Hematopoietic multipotent progenitor cell (in vitro differentiated cells): Measurements from ENCODE around the gene SFTPD. TPM values are rescaled to one million over a fixed set of nuclear protein-coding genes. Genes with fewer than 3 reads are reported as not detected.
"Not testable (repeated sequence)": the region's sequence is repeated elsewhere in the genome, so short reads cannot be mapped to it uniquely, and the experiment has no call there.

ENCODE experiments used
- DNase-seq, 3 donors: peaks; one replicate each; pipeline ENCODE4 v3.0.0-alpha.2; 2011 to 2015; ENCODE audit warnings: low read depth in 2 of 3, low spot score in 2 of 3
- total RNA-seq: library from RNA; depleted of rRNA; stranded (reverse); fragments of >200 nt; gene quantifications from one replicate; pipeline ENCODE4 v1.2.3, GENCODE V29; 2012

The SFTPD gene
- not detected for total RNA-seq

DNA sequence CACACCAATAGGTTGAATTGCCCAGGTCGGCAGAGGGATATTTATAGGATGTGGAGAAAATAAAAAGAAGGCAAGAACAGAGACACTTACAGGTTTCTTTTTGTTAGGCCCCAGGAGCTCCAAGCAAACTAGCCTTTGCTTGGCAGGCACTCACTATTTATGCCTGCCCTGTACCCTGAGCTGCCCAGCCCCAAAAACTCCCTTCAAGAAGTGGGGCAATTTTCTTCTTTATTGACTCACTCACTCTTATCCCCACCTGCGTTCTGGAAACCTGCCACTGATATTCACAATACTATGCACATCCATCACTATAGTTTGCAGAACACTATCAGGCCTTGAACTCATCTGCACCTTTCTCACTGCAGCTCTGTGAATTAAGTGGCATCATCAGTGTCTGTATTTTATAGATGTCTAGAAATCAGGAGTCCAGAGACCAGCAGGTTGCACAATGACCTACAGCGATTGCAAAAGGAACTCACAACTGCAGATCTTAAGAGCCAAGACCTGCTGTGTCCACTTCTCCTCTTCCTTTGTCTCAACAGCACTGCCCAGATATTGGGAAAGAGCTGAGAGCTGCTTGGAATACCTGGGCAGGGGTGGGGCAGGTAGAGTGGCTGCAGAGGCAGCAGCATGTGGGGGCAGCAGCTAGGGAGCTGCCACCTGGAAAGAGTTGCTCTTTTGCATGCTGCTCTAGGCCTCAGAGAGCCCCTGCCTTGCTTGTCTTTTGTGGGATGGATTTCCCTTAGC lies at the start of gene SFTPD:
TSS of gene SFTPD (minus strand) at position 130 of the 747 bp plus-strand sequence. CDS start 2,446 bp downstream, outside the sequence.
- DNase-seq = no peak

DNA sequence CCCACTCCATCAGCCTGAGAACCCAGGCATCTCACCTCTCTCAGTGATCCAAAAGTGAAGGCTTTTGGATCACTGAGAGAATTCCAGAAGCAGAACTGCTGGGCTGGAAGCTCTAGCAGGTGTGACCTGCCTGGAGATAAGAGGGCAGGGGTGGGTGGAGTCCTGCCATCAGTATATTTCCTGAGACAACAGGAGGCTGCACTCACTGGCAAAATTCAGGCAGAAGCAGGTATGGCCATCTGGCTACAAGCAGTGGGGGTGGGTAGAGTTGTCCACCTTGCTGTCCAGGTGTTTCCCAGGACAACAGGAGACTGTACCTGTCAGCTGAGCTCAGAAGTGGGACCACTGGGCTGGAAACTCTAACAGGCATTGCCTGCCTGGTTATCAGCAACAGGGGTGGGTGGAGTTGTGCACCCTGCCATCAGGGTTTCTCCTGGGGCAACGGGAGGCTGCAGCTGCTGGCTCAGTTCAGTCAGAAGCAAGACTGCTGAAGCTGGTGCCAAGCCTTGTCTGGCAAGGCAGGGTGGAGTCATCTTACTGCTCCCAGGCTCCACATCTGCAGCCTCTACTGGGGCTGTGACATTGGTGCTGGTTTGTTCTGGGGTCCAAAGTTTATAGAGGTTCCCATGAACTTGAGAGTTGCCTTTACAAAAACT lies 47.2 kb upstream of the SFTPD start:
- no peak for DNase-seq

- no peak for DNase-seq
Observed at GRCh38 chr10:79994556-79994955, 45.7 kb upstream of the SFTPD start.

- DNase-seq = not testable (repeated sequence)
Observed at GRCh38 chr10:79988199-79988598, 39.3 kb upstream of the SFTPD start.

GRCh38 chr10:79986661-79987060 lies 37.8 kb upstream of the SFTPD start:
- DNase-seq = not testable (repeated sequence)

DNA sequence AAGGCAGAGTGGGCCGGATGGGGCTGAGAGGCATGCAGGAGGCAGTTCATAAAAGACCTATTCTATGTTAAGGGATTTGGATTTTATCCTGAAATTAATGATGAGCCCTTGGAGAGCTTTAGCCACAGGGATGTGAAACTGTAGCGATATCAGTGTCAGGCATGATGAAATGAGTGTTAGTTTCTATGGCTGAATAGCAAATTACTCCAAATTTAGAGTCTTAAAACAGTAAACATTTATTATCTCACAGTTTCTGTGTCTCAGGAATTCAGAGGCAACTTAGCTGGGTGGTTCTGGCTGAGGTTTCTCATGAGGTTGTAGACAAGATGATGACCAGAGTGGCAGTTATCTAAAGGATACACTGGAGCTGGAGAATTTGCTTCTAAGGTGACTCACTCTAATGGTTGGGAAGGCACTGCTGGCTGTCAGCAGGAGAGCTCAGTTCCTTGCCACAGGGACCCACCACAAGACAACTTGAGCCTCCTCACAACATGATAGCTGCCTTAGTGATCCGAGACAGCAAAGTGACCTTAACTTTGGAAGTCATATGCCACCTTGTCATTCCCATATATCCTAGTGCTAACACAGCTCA lies 36.7 kb upstream of the SFTPD start:
- no peak for DNase-seq

- DNase-seq = no peak
Observed at GRCh38 chr10:79984851-79985250, 35.9 kb upstream of the SFTPD start.

- no peak for DNase-seq
Observed at GRCh38 chr10:79983286-79983909, 34.5 kb upstream of the SFTPD start.

DNA sequence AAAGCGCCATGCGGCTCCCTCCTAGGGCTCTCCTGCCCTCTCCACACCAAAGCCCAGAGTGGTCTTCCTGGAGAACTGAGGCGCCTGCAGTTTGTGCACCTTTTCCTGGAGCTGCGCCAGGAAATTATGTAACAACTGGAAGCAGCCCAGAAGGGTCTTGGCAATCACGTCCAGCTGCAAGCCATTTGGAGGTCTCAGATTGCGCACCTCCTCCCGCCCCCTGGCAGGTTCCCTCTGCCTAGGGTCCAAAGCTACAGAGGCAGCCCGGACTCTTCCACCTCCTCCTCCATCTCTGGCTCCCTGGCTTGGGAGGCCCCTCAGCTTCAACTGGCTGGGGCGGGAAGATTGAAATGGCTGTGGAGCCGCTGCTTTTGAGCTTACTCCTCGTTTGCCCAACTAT lies 34.0 kb upstream of the SFTPD start:
- DNase-seq = no peak

DNA sequence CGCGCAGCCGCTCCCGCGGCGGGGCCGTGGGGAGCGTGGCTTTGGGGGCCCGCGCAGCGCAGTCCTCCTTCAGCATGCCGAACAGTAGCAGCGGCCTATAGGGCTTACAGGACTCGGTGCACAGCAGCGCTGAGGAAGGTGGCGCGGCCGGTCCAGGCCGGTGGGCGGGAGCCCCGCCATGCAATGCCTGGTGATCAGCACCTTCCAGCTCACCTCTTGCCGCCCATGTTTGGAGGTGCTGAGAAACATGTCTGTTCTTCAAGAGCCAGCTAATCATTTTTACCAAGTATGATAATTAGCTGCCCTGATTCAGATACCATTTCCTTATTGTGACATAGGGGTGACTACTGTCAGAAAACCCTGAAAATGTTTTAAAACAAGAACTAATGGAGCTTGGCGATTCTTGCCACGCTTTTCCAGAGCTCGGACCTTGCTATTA lies 33.5 kb upstream of the SFTPD start:
- peak in 1 of 3 donors; percentile 18 for DNase-seq

DNA sequence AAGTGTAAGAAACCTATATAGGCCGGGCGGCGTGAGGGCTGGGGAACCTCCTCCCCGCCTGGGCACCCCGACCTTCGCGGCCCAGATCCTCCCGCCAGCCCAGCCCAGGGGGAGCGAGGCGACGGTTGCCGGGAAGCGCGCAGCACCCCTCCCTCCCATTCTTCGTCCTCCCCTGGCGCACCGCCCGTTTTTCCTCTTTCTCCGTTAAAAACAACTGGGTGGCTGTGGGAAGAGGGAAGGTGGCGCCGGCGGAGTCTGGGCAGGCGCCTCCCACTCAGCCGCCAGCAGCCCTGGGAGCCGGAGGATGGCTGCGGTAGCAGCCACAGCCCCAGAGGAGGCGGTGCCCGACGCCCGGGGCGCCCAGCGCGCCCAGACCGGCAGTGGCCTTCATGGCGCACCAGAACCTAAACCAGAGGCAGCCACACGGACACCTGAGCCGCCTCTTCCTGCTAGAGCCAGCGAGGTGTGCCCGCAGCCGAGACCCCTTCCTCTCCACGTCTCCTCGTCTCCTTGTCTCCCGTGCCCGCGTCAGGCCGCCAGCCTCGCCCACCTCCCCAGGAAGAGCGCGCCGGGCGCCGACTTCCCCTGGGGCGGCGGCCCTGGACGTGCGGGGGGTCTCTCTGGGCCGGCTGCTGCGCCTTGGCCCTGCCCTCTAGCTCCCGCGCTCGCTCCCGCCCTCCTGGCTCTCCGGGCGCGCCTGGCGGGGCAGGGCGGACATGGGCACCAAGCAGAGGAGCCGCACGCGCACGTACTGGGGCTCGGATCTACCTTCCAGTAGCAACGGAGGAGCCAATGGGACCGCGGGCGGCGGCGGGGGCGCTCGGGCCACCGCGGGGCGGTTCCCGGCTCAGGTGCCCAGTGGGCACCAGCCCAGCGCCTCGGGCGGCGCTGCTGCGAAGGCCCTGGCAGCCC lies 32.8 kb upstream of the SFTPD start:
- DNase-seq = peak in 2 of 3 donors; percentile 38 to 42

GRCh38 chr10:79980711-79981110 lies 31.8 kb upstream of the SFTPD start:
- DNase-seq = no peak

GRCh38 chr10:79979976-79980687 lies 31.2 kb upstream of the SFTPD start:
- DNase-seq = no peak

- DNase-seq = no peak
Observed at GRCh38 chr10:79979310-79979975, 30.5 kb upstream of the SFTPD start.

DNA sequence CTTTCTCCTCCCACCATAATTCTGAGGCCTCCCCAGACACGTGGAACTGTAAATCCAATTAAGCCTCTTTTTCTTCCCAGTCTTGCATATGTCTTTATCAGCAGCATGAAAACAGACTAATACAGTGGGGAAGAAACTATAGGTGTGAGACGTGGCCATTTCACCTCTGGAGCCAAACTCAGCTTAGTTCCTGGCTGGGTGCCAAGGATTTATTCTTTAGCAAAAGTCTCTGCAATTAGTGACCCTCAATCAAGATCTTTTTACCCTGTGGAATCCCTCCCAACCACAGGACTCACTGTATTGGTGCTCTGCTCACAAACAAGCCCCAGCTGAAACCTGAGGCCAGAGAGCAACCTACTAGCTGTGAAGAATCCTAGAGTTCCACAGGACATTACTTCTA lies 28.1 kb upstream of the SFTPD start:
- no peak for DNase-seq

GRCh38 chr10:79970062-79970461 lies 21.2 kb upstream of the SFTPD start:
- DNase-seq = no peak

DNA sequence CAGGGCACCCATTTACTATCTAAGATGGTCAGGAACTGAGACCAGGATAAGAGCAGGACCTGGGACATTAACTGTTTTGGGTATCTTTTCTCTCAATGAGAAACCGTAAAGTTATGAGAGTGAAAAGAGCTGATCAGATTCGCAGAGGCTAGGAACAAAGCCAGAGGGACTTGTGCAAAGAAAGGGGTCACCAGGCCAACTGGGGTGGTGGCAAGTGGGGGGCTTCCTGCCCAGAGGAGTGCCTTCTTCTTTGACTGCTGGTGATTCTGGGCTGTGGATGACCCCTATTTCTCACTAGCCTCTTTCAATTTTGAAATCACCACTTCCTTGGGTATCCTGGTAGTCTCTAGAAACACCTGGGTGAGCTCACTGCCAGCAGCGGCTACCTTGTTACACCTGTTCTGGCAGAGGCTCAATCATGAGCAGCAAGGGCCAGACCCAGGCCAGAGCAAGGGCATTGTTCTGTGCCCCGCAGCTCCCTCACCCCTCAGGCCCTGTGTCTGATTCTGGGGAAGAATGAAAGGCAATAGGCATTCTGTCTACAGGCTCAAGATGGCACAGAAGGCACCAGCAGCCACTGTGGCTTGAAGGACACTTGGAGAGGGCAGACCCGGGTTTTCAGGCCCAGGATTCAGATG lies 999 bp downstream of the SFTPD start:
- DNase-seq = no peak

DNA sequence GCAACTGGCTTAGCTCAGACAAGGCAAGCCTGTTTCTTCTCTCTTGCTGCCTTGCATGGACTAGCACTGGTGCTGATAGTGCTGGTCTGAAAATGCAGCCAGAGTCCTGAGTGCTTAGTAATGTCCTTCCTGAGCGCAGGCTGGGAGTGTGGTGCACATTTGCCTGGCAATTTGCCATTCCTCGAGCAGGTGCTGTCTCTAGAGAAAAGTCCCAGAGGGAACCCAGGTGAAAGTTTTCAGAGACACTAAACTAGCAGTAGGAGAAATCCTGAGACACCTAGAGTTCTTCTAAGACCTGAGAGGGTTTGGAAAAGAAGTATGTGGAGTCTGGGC lies 1.9 kb downstream of the SFTPD start:
- DNase-seq = no peak
